ENCODE measurements around the gene ORC1. TPM values are rescaled to one million over a fixed set of nuclear protein-coding genes. Genes with fewer than 3 reads are reported as not detected.

Gene ORC1
- total RNA-seq, 1 experiment from 2014 or later = 14.0 TPM

GRCh38 chr1:52352690-52353089 is 51.5 kb downstream of the ORC1 start:
- TF ChIP-seq, protein P1, sequence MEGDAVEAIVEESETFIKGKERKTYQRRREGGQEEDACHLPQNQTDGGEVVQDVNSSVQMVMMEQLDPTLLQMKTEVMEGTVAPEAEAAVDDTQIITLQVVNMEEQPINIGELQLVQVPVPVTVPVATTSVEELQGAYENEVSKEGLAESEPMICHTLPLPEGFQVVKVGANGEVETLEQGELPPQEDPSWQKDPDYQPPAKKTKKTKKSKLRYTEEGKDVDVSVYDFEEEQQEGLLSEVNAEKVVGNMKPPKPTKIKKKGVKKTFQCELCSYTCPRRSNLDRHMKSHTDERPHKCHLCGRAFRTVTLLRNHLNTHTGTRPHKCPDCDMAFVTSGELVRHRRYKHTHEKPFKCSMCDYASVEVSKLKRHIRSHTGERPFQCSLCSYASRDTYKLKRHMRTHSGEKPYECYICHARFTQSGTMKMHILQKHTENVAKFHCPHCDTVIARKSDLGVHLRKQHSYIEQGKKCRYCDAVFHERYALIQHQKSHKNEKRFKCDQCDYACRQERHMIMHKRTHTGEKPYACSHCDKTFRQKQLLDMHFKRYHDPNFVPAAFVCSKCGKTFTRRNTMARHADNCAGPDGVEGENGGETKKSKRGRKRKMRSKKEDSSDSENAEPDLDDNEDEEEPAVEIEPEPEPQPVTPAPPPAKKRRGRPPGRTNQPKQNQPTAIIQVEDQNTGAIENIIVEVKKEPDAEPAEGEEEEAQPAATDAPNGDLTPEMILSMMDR (IDR thresholded peaks at IDR 0.05; ENCODE audit: insufficient read depth in 1 of 2, low read depth in 1 of 2, low read length in 1 of 2, severe bottlenecking in 1 of 2, unreplicated experiment in 1 of 2) = no peak
- ChIA-PET POLR2A (no interaction called here), CTCF (no interaction called here)
- no peaks in the 10 kb centered on the region for H3K9me3 Mint-ChIP-seq (ENCODE audit: unreplicated experiment)
- no peaks in the 10 kb centered on the region for H3K27me3 Mint-ChIP-seq (ENCODE audit: insufficient read depth, unreplicated experiment)
- DNase-seq = no peak
- H3K4me1 Mint-ChIP-seq (ENCODE audit: low read depth, unreplicated experiment) = no peaks in the 10 kb centered on the region
- Histone ChIP-seq H3K4me1 (no peaks in the 10 kb centered on the region), H3K27me3 (replicated peaks; ENCODE audit: control insufficient read depth, insufficient read depth, low read length) (no peaks in the 10 kb centered on the region), H3K36me3 (ENCODE audit: control insufficient read depth, insufficient read depth, low read length) (peaks cover 2% of the 10 kb centered on the region), H3K4me3 (ENCODE audit: low read depth, low read length) (no peak overlapping the region), H3K9me3 (no peaks in the 10 kb centered on the region)
- intact Hi-C loops (cut with micrococcal nuclease; ENCODE audit: unreplicated experiment) = no loop called here
- no peak overlapping the region for H3K27ac Mint-ChIP-seq (ENCODE audit: unreplicated experiment)
- BruUV-seq (replicated peaks) = no TSS peak
- peaks cover 56% of the 10 kb centered on the region for H3K36me3 Mint-ChIP-seq (ENCODE audit: insufficient read depth, unreplicated experiment)
- H3K4me3 Mint-ChIP-seq (ENCODE audit: unreplicated experiment) = no peak overlapping the region

DNA sequence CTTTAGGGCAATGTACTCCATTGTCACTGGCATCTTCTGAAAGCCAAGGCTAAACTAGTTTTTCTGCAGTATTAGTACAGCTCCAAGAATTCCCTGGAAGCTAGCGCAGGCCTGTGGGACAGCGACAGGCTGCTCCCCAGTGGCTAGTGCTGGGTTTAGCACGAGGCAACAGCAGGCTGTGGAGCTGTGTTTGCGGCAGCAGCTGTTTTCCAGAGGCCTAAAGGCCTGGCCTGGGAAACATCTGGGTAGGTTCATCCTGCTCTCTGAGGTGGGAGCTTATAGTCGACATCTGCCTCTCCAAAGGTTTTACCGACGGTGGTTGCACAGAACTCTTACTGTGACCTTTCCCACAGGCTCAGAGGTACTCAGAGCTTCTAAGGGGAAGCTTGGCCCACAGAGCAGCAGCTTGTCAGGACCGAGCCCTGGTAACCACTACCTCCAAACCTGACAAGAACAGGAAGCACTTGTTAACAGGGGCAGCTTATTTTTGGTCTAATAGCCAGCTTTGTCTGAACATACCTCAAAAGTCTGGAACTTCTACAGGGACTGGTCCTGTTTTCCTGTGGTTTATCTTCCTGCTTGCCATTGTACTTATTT is 55.4 kb downstream of the ORC1 start:
- H3K27ac Mint-ChIP-seq (ENCODE audit: unreplicated experiment) = no peak overlapping the region

GRCh38 chr1:52346653-52347052 is 57.6 kb downstream of the ORC1 start:
- Histone ChIP-seq H3K36me3 (ENCODE audit: control insufficient read depth, insufficient read depth, low read length) (no peaks in the 10 kb centered on the region), H3K9me3 (no peaks in the 10 kb centered on the region), H3K4me3 (ENCODE audit: low read depth, low read length) (no peak overlapping the region), H3K4me1 (no peaks in the 10 kb centered on the region), H3K27me3 (replicated peaks; ENCODE audit: control insufficient read depth, insufficient read depth, low read length) (no peaks in the 10 kb centered on the region)
- H3K27me3 Mint-ChIP-seq (ENCODE audit: insufficient read depth, unreplicated experiment) = no peaks in the 10 kb centered on the region
- DNase-seq = no peak
- intact Hi-C loops (cut with micrococcal nuclease; ENCODE audit: unreplicated experiment) = no loop called here
- POLR2A ChIA-PET = no interaction called here
- H3K9me3 Mint-ChIP-seq (ENCODE audit: unreplicated experiment) = no peaks in the 10 kb centered on the region
- H3K4me1 Mint-ChIP-seq (ENCODE audit: low read depth, unreplicated experiment) = no peaks in the 10 kb centered on the region
- H3K27ac Mint-ChIP-seq (ENCODE audit: unreplicated experiment) = no peak overlapping the region
- CTCF ChIA-PET = no interaction called here
- peaks cover 26% of the 10 kb centered on the region for H3K36me3 Mint-ChIP-seq (ENCODE audit: insufficient read depth, unreplicated experiment)
- no TSS peak for BruUV-seq (replicated peaks)
- TF ChIP-seq, protein P1 (IDR thresholded peaks at IDR 0.05; ENCODE audit: insufficient read depth in 1 of 2, low read depth in 1 of 2, low read length in 1 of 2, severe bottlenecking in 1 of 2, unreplicated experiment in 1 of 2) = no peak
- no peak overlapping the region for H3K4me3 Mint-ChIP-seq (ENCODE audit: unreplicated experiment)

More for the DNA sequence above, 55.4 kb downstream of the ORC1 start:
- H3K9me3 ChIP-seq = no peaks in the 10 kb centered on the region
- ChIA-PET POLR2A (no interaction called here), CTCF (interaction anchor here (0.6 to 1.7 kb wide), 5 partner anchors 17 to 281 kb away, joined by 3 to 8 read pairs (median 4); partner anchors contain the start of gene CC2D1B)
- Mint-ChIP-seq H3K9me3 (ENCODE audit: unreplicated experiment) (no peaks in the 10 kb centered on the region), H3K27me3 (ENCODE audit: insufficient read depth, unreplicated experiment) (no peaks in the 10 kb centered on the region), H3K36me3 (ENCODE audit: insufficient read depth, unreplicated experiment) (peaks cover 38% of the 10 kb centered on the region), H3K4me3 (ENCODE audit: unreplicated experiment) (no peak overlapping the region), H3K4me1 (ENCODE audit: low read depth, unreplicated experiment) (no peaks in the 10 kb centered on the region)
- H3K27me3 ChIP-seq (replicated peaks; ENCODE audit: control insufficient read depth, insufficient read depth, low read length) = no peaks in the 10 kb centered on the region
- no TSS peak for BruUV-seq (replicated peaks)
- TF ChIP-seq, protein P1 (IDR thresholded peaks at IDR 0.05; ENCODE audit: insufficient read depth in 1 of 2, low read depth in 1 of 2, low read length in 1 of 2, severe bottlenecking in 1 of 2, unreplicated experiment in 1 of 2) = peak in 1 of 2 experiments; percentile 42
- H3K4me1 ChIP-seq = no peaks in the 10 kb centered on the region
- H3K36me3 ChIP-seq (ENCODE audit: control insufficient read depth, insufficient read depth, low read length) = peaks cover under 1% of the 10 kb centered on the region; the same call in 1 of the 2 replicates
- intact Hi-C loops (cut with micrococcal nuclease; ENCODE audit: unreplicated experiment) = loop anchor here (1.0 kb wide), 1 partner anchor 222 kb away; no protein-coding TSS in a partner anchor
- no peak overlapping the region for H3K4me3 ChIP-seq (ENCODE audit: low read depth, low read length)
- DNase-seq = peak; percentile 56
